GM19438 (cell line): ENCODE measurements around the gene OCA2.

ENCODE experiments used
- ATAC-seq: cut with Tn5 transposase; IDR thresholded peaks from one replicate; pipeline ENCODE4 v1.9.1; 2021; ENCODE audit warnings: low read depth; ENCODE audit not compliant: unreplicated experiment

The OCA2 gene

GRCh38 chr15:28082891-28083684 is 16.0 kb downstream of the OCA2 start:
- no peak for ATAC-seq

DNA sequence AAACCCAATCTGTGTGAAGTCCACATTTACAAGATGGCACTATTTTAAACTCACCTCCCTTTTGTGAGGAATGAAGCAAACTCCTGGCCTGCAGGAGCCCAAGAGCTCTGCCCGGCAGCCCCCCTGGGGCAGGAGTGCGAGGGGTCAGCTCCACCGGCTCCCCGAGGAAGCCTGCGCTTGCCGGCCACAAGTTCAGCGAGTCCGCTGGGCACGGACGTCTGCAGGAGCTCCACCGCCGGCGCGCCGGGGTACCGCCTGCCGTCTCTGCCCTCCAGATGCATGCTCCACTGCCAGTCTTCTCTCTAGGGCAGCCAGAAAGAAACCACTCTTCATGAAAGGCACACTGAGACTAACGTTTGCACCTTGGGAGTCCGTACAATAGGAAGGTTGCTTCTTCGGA is 17.5 kb downstream of the OCA2 start:
- no peak for ATAC-seq

- ATAC-seq: no peak
Observed at GRCh38 chr15:28080386-28080785, 18.7 kb downstream of the OCA2 start.

- ATAC-seq: no peak
Observed at GRCh38 chr15:28079313-28079969, 19.7 kb downstream of the OCA2 start.

GRCh38 chr15:28078191-28078719 is 20.9 kb downstream of the OCA2 start:
- ATAC-seq: no peak

DNA sequence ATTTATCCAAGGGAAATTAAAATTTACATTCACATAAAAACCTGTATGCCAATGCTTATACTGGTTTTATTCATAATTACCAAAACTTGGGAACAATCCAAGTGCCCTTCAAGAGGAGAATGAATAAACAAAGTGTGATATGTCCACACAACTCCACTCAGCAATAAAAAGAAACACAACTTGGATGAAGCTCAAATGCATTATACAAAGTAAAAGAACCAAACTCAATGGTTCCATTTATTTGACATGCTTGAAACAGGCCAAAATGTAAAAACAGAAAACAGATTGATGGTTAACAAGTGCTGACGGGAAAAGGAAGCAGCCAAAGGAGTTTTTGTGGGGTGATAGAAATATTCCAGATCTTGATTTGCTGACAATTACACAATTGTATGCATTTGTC is 23.5 kb downstream of the OCA2 start:
- ATAC-seq: no peak

DNA sequence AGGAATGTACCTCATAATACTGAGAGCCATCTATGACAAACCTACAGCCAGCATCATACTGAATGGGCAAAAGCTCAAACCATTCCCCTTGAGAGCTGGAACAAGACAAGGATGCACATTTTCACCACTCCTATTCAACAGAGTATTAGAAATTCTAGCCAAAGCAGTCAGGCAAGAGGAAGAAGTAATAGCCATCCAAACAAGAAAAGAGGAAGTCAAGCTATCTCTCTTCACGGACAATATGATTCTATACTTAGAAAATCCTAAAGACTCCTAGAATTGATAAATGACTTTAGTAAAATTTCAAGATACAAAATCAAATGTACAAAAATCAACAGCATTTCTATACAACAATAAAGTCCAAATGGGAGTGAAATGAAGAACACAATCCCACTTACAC is 30.2 kb downstream of the OCA2 start:
- no peak for ATAC-seq

GRCh38 chr15:28066231-28066630 is 32.9 kb downstream of the OCA2 start:
- ATAC-seq: no peak

GRCh38 chr15:28060005-28060404 is 39.1 kb downstream of the OCA2 start:
- no peak for ATAC-seq

DNA sequence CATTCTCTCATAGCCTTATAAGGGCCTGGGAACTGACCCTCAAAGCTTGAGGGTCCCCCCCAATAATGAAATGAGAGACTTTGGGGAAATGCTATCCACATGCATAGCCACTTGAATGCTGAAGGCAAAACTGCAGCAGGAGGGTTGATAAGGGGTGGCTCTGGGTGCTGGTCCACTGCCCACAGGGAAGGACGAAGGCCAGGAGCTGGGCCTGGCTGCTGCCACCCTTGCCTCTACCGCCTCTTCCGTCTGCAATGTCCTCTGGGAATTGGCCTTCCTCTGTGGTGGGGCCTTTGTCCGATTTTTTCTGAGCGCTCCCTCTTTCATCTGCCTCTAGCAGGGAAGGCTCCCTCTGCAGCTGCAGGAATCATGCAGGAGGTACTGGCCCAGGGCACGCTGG is 41.0 kb downstream of the OCA2 start:
- ATAC-seq: no peak

- no peak for ATAC-seq
Observed at GRCh38 chr15:28051955-28052633, 47.0 kb downstream of the OCA2 start.

DNA sequence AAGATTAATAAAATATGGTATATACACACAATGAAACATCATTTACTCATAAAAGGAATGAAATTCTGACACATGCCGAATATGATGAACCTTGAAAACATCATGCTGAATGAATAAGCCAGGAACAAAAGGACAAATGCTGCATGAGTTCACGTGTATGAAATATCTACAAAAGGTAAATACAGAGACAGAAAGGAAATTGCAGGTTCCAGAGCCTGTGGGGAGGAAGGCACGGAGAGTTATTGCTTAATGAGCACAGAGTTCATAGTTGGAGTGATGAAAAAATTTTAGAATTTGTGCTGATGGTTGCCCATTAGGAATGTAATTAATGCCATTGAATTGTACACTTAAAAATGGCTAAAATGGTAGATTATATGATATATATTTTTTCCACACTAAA is 49.5 kb downstream of the OCA2 start:
- ATAC-seq: no peak

- no peak for ATAC-seq
Observed at GRCh38 chr15:28047277-28047676, 51.8 kb downstream of the OCA2 start.

GRCh38 chr15:28044121-28044672 is 54.9 kb downstream of the OCA2 start:
- no peak for ATAC-seq

- ATAC-seq: no peak
Observed at GRCh38 chr15:28043691-28044091, 55.4 kb downstream of the OCA2 start.

GRCh38 chr15:28037969-28038590 is 61.0 kb downstream of the OCA2 start:
- ATAC-seq: no peak

DNA sequence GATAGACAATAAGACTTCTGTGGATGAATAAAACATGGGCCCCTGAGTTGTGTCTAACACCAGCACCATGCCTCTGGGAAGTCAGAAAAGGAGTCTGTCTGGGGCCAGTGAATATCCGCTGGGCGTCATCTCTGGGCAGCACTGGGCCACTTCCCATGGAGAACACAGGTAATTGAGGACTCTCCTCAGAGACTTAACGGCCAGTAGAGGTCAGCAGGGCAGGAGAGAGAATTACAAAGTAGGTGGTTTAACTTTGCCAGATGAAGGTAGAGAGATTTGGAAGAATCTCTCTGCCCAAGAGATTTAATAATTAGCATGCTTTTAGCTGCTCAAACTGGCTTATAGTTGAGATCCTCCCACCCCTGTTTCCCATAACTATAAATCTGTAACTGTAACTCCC is 65.7 kb downstream of the OCA2 start:
- no peak for ATAC-seq

GRCh38 chr15:28030801-28031200 is 68.3 kb downstream of the OCA2 start:
- ATAC-seq: no peak

DNA sequence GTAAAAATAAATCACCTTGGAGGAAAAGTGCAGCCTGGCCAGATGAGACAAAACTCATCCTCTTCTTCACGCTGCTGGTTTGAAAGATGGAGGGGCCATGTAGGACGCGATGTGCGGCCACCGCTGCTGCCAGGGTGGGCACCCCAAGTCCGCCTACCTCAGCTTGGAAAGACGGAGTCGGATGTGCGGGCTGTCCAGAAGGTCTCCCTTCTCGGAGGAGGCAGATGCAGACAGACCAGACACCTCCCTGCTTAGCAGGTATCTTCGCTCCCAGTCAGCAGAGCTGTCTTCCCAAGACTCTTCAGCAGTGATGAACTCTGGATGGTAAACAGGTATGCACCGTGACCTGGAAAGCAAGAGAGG is 71.4 kb downstream of the OCA2 start:
- ATAC-seq: no peak

GRCh38 chr15:28026764-28027713 is 72.1 kb downstream of the OCA2 start:
- no peak for ATAC-seq
